HUES48 (cell line): Measurements from ENCODE around the gene SAPCD1.

Source experiments
- H3K27ac ChIP-seq: one replicate; pipeline ENCODE4 v1.7.0; 2013; ENCODE audit warnings: low read depth, low read length, inconsistent platforms
- H3K27me3 ChIP-seq: 2 replicates; pipeline ENCODE4 v1.6.1; 2013; ENCODE audit warnings: mild to moderate bottlenecking, low read length; ENCODE audit not compliant: control insufficient read depth, insufficient read depth
- H3K36me3 ChIP-seq: 2 replicates; pipeline ENCODE4 v1.6.1; 2013; ENCODE audit warnings: low read length; ENCODE audit not compliant: control insufficient read depth, insufficient read depth
- H3K4me1 ChIP-seq: 2 replicates; pipeline ENCODE4 v1.6.1; 2013; ENCODE audit warnings: mild to moderate bottlenecking, low read length; ENCODE audit not compliant: control insufficient read depth, insufficient read depth
- H3K4me3 ChIP-seq: 2 replicates; pipeline ENCODE4 v1.5.1; 2013; ENCODE audit warnings: mild to moderate bottlenecking, low read depth, low read length
- H3K9ac ChIP-seq: 2 replicates; pipeline ENCODE4 v1.6.1; 2013; ENCODE audit warnings: mild to moderate bottlenecking, low read depth, low read length, moderate library complexity
- H3K9me3 ChIP-seq: 2 replicates; pipeline ENCODE4 v1.6.1; 2013; ENCODE audit warnings: low read length; ENCODE audit not compliant: control insufficient read depth, insufficient read depth

Gene SAPCD1

GRCh38 chr6:31723245-31723979, 39.0 kb upstream of the SAPCD1 start, which contains the start of gene MPIG6B:
TSS of gene MPIG6B (plus strand) at chr6:31723373. CDS start at chr6:31723384, 11 bp downstream.
- H3K4me3 ChIP-seq: no peak within 1 kb of the TSS
- no peaks in the 10 kb centered on the region for H3K27me3 ChIP-seq
- peaks cover 20% of the 10 kb centered on the region for H3K36me3 ChIP-seq
- no peaks in the 10 kb centered on the region for H3K9me3 ChIP-seq
- H3K9ac ChIP-seq: no peak within 1 kb of the TSS
- H3K4me1 ChIP-seq: peaks cover 5% of the 10 kb centered on the region
- no peak within 1 kb of the TSS for H3K27ac ChIP-seq

- Histone ChIP-seq H3K4me1 (0 out of 2 replicates have a peak, but pooled peaks cover 3% of the 10 kb centered on the region), H3K27ac (no peak overlapping the region)
Measured at GRCh38 chr6:31723980-31724691, 38.3 kb upstream of the SAPCD1 start.

GRCh38 chr6:31725502-31726350, 36.7 kb upstream of the SAPCD1 start:
- no peak overlapping the region for H3K4me3 ChIP-seq

More at GRCh38 chr6:31723980-31724691, 38.3 kb upstream of the SAPCD1 start:
- Histone ChIP-seq H3K9ac (no peak overlapping the region), H3K27me3 (no peaks in the 10 kb centered on the region), H3K9me3 (no peaks in the 10 kb centered on the region), H3K36me3 (peaks cover 20% of the 10 kb centered on the region), H3K4me3 (no peak overlapping the region)

GRCh38 chr6:31727034-31727716, 35.3 kb upstream of the SAPCD1 start:
- no peak overlapping the region for H3K27ac ChIP-seq
- no peaks in the 10 kb centered on the region for H3K9me3 ChIP-seq
- no peaks in the 10 kb centered on the region for H3K27me3 ChIP-seq
- H3K36me3 ChIP-seq: peaks cover 35% of the 10 kb centered on the region
- no peak overlapping the region for H3K4me3 ChIP-seq
- peaks cover 8% of the 10 kb centered on the region for H3K4me1 ChIP-seq
- H3K9ac ChIP-seq: no peak overlapping the region

More at GRCh38 chr6:31725502-31726350, 36.7 kb upstream of the SAPCD1 start:
- peaks cover 22% of the 10 kb centered on the region for H3K36me3 ChIP-seq
- no peaks in the 10 kb centered on the region for H3K9me3 ChIP-seq
- H3K9ac ChIP-seq: no peak overlapping the region
- H3K4me1 ChIP-seq: peaks cover 8% of the 10 kb centered on the region
- no peaks in the 10 kb centered on the region for H3K27me3 ChIP-seq
- H3K27ac ChIP-seq: no peak overlapping the region

GRCh38 chr6:31727717-31728671, 34.5 kb upstream of the SAPCD1 start:
- Histone ChIP-seq H3K9ac (no peak overlapping the region), H3K4me3 (no peak overlapping the region), H3K27ac (no peak overlapping the region), H3K27me3 (no peaks in the 10 kb centered on the region), H3K36me3 (peaks cover 41% of the 10 kb centered on the region), H3K9me3 (no peaks in the 10 kb centered on the region), H3K4me1 (peaks cover 8% of the 10 kb centered on the region)

- Histone ChIP-seq H3K36me3 (peaks cover 51% of the 10 kb centered on the region), H3K4me3 (peak within 1 kb of the TSS; percentile 96), H3K9me3 (no peaks in the 10 kb centered on the region), H3K27me3 (no peaks in the 10 kb centered on the region), H3K4me1 (peaks cover 8% of the 10 kb centered on the region), H3K9ac (peak within 1 kb of the TSS; percentile 67), H3K27ac (peak within 1 kb of the TSS; percentile 97)
Measured at GRCh38 chr6:31728767-31729514, 33.5 kb upstream of the SAPCD1 start, which contains the start of gene DDAH2. TSS of gene DDAH2 (minus strand) at chr6:31729299. CDS start at chr6:31729161, 138 bp downstream.

GRCh38 chr6:31729515-31729978, 32.9 kb upstream of the SAPCD1 start:
- Histone ChIP-seq H3K9me3 (no peaks in the 10 kb centered on the region), H3K36me3 (peaks cover 55% of the 10 kb centered on the region), H3K4me3 (peak overlapping the region; percentile 96), H3K27ac (peak overlapping the region; percentile 97), H3K9ac (peak overlapping the region; percentile 67), H3K4me1 (peaks cover 13% of the 10 kb centered on the region), H3K27me3 (no peaks in the 10 kb centered on the region)

- H3K27me3 ChIP-seq: no peaks in the 10 kb centered on the region
- H3K36me3 ChIP-seq: peaks cover 55% of the 10 kb centered on the region
- peak overlapping the region; percentile 97 for H3K27ac ChIP-seq
- peaks cover 14% of the 10 kb centered on the region for H3K4me1 ChIP-seq
- no peaks in the 10 kb centered on the region for H3K9me3 ChIP-seq
- peak overlapping the region; percentile 96 for H3K4me3 ChIP-seq
- H3K9ac ChIP-seq: peak overlapping the region; percentile 67
Measured at GRCh38 chr6:31729979-31730630, 32.4 kb upstream of the SAPCD1 start.
